ENCODE results near the gene EHBP1. TPM values are rescaled to one million over a fixed set of nuclear protein-coding genes. Genes with fewer than 3 reads are reported as not detected.

The EHBP1 gene
- total RNA-seq, 6 donors from 2014 or later: 36.2 to 78.5 (median 43.2) TPM

DNA sequence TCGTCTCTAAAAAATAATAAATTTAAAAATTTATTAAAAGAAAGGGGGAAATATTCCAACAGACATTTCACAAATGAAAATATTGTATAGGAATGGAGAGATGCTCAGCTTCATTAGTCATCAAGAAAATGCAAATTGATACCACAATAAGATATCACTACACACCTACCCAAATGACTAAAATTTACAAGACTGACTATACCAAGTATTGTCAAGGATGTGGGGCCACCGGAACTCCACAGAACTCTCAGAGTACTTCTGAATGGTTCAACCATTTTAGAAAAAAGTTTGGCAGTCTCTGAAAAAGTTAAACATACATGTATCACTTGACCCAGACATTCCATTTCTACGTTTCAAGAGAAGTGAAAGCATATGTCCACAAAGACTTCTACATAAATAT, 163.4 kb downstream of the EHBP1 start:
- Histone ChIP-seq H3K9me3 (peaks cover 0 to 10% (median 6%) of the 10 kb centered on the region in 4 donors), H3K27me3 (no peaks in the 10 kb centered on the region), H3K4me1 (no peaks in the 10 kb centered on the region), H3K36me3 (peaks cover 0 to 22% (median 0%) of the 10 kb centered on the region in 4 donors), H3K27ac (no peak overlapping the region), H3K4me3 (no peak overlapping the region)
- DNase-seq (no peak), ATAC-seq (ENCODE audit: low FRiP score in 2 of 2) (no peak)
- WGBS, 2 donors: 73 to 91% methylated on average over 3 of the region's 3 CpGs
- TF ChIP-seq POLR2AphosphoS5 (IDR thresholded peaks at IDR 0.05): no peak
- TF ChIP-seq EP300 (IDR thresholded peaks at IDR 0.05): no peak
- TF ChIP-seq POLR2A (IDR thresholded peaks at IDR 0.05): no peak
- no peak for TF ChIP-seq CTCF (IDR thresholded peaks at IDR 0.05)

DNA sequence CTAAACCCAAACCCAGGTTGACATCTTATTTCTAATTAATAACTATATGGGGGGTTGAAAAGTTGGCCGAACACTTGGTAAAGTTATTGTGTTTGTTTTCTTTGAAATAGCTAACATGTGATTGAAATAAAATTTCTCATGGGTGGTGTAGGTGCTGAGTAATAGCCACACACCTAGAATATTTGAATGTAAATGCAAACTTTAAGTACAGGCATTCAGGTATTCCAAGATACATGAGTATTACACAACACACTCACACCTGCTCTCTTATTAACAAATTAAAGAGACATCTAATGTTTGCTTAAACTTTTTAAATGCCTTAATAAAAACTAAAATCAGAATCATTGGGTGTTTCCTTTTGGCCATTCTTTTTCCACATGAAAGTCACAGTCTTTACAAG, 165.5 kb downstream of the EHBP1 start:
- H3K9me3 ChIP-seq: peaks cover 0 to 10% (median 6%) of the 10 kb centered on the region in 4 donors
- DNase-seq (no peak), ATAC-seq (ENCODE audit: low FRiP score in 2 of 2) (no peak)
- no peak overlapping the region for H3K4me3 ChIP-seq
- H3K27me3 ChIP-seq: no peaks in the 10 kb centered on the region
- H3K36me3 ChIP-seq: peaks cover 0 to 22% (median 12%) of the 10 kb centered on the region in 4 donors
- 75 to 77% methylated on average over 1 of the region's 1 CpG for WGBS, 2 donors
- no peak overlapping the region for H3K27ac ChIP-seq
- no peaks in the 10 kb centered on the region for H3K4me1 ChIP-seq
- no peak for TF ChIP-seq CTCF (IDR thresholded peaks at IDR 0.05)
- no peak for TF ChIP-seq POLR2A (IDR thresholded peaks at IDR 0.05)
- no peak for TF ChIP-seq EP300 (IDR thresholded peaks at IDR 0.05)
- no peak for TF ChIP-seq POLR2AphosphoS5 (IDR thresholded peaks at IDR 0.05)

GRCh38 chr2:62871506-62871905, 166.0 kb downstream of the EHBP1 start:
- peaks cover 0 to 23% (median 14%) of the 10 kb centered on the region in 4 donors for H3K36me3 ChIP-seq
- H3K4me1 ChIP-seq: no peaks in the 10 kb centered on the region
- WGBS, 2 donors: 81 to 93% methylated on average over 1 of the region's 1 CpG
- peaks cover 0 to 10% (median 6%) of the 10 kb centered on the region in 4 donors for H3K9me3 ChIP-seq
- no peak overlapping the region for H3K27ac ChIP-seq
- H3K27me3 ChIP-seq: no peaks in the 10 kb centered on the region
- TF ChIP-seq POLR2A (IDR thresholded peaks at IDR 0.05): no peak
- no peak overlapping the region for H3K4me3 ChIP-seq
- ATAC-seq (ENCODE audit: low FRiP score in 2 of 2) (no peak), DNase-seq (no peak)

GRCh38 chr2:62873603-62874002, 168.1 kb downstream of the EHBP1 start:
- H3K4me1 ChIP-seq: no peaks in the 10 kb centered on the region
- H3K27ac ChIP-seq: no peak overlapping the region
- no peak overlapping the region for H3K4me3 ChIP-seq
- DNase-seq (no peak), ATAC-seq (ENCODE audit: low FRiP score in 2 of 2) (no peak)
- H3K36me3 ChIP-seq: peaks cover 0 to 43% (median 14%) of the 10 kb centered on the region in 4 donors
- WGBS, 2 donors: 96 to 99% methylated on average over 3 of the region's 3 CpGs
- TF ChIP-seq EP300 (IDR thresholded peaks at IDR 0.05) (no peak), POLR2AphosphoS5 (IDR thresholded peaks at IDR 0.05) (no peak), CTCF (IDR thresholded peaks at IDR 0.05) (no peak), POLR2A (IDR thresholded peaks at IDR 0.05) (no peak)
- H3K9me3 ChIP-seq: peaks cover 0 to 10% (median 6%) of the 10 kb centered on the region in 4 donors
- no peaks in the 10 kb centered on the region for H3K27me3 ChIP-seq

GRCh38 chr2:62874881-62875383, 169.4 kb downstream of the EHBP1 start:
- Histone ChIP-seq H3K27me3 (no peaks in the 10 kb centered on the region), H3K27ac (no peak overlapping the region), H3K4me3 (no peak overlapping the region), H3K36me3 (peaks cover 0 to 44% (median 14%) of the 10 kb centered on the region in 4 donors), H3K9me3 (peaks cover 0 to 10% (median 6%) of the 10 kb centered on the region in 4 donors), H3K4me1 (no peaks in the 10 kb centered on the region)
- ATAC-seq (ENCODE audit: low FRiP score in 2 of 2) (peak in 1 of 2 donors; percentile 49), DNase-seq (peak in 1 of 2 donors; percentile 19)
- 98 to 100% methylated on average over 5 to 6 of the region's 6 CpGs for WGBS, 2 donors
- TF ChIP-seq POLR2A (IDR thresholded peaks at IDR 0.05) (no peak), EP300 (IDR thresholded peaks at IDR 0.05) (no peak), POLR2AphosphoS5 (IDR thresholded peaks at IDR 0.05) (no peak), CTCF (IDR thresholded peaks at IDR 0.05) (no peak)

Data from upper lobe of left lung (tissue), 6 donors.